ENCODE data around the gene CWC27.
A peak's percentile ranks its signal among the peaks of the same experiment; 100 is the strongest.

The CWC27 gene

GRCh38 chr5:64767959-64768357 lies 772 bp upstream of the CWC27 start:
- peak overlapping the region; percentile 99 for H3K4me3 Mint-ChIP-seq
- peaks cover 9% of the 10 kb centered on the region for H3K36me3 Mint-ChIP-seq (ENCODE audit: low read depth)
- no peaks in the 10 kb centered on the region for H3K9me3 Mint-ChIP-seq
- H3K4me1 Mint-ChIP-seq, result peaks cover 47% of the 10 kb centered on the region
- peak overlapping the region; percentile 96 for H3K27ac Mint-ChIP-seq
- DNase-seq, result peak; percentile 27
- H3K27me3 Mint-ChIP-seq, result no peaks in the 10 kb centered on the region
- no peak for ATAC-seq

GRCh38 chr5:64769855-64770254 lies 1.1 kb downstream of the CWC27 start:
- Mint-ChIP-seq H3K4me1 (peaks cover 49% of the 10 kb centered on the region), H3K27ac (peak overlapping the region; percentile 96)

GRCh38 chr5:64771736-64772135 lies 3.0 kb downstream of the CWC27 start:
- Mint-ChIP-seq H3K4me3 (no peak overlapping the region), H3K27me3 (no peaks in the 10 kb centered on the region), H3K36me3 (ENCODE audit: low read depth) (peaks cover 2% of the 10 kb centered on the region), H3K27ac (no peak overlapping the region), H3K9me3 (no peaks in the 10 kb centered on the region), H3K4me1 (peaks cover 35% of the 10 kb centered on the region)
- ATAC-seq, result no peak
- no peak for DNase-seq

More at GRCh38 chr5:64769855-64770254, 1.1 kb downstream of the CWC27 start:
- Mint-ChIP-seq H3K4me3 (peak overlapping the region; percentile 99), H3K27me3 (no peaks in the 10 kb centered on the region), H3K36me3 (ENCODE audit: low read depth) (peaks cover 4% of the 10 kb centered on the region), H3K9me3 (no peaks in the 10 kb centered on the region)
- DNase-seq, result no peak
- ATAC-seq, result no peak

GRCh38 chr5:64773533-64773932 lies 4.8 kb downstream of the CWC27 start:
- no peak overlapping the region for H3K27ac Mint-ChIP-seq
- H3K4me1 Mint-ChIP-seq, result peaks cover 28% of the 10 kb centered on the region
- ATAC-seq, result no peak
- H3K4me3 Mint-ChIP-seq, result no peak overlapping the region
- no peak for DNase-seq
- no peaks in the 10 kb centered on the region for H3K27me3 Mint-ChIP-seq
- no peaks in the 10 kb centered on the region for H3K9me3 Mint-ChIP-seq
- H3K36me3 Mint-ChIP-seq (ENCODE audit: low read depth), result peaks cover 5% of the 10 kb centered on the region

GRCh38 chr5:64775291-64775690 lies 6.6 kb downstream of the CWC27 start:
- no peaks in the 10 kb centered on the region for H3K9me3 Mint-ChIP-seq
- H3K36me3 Mint-ChIP-seq (ENCODE audit: low read depth), result peaks cover 11% of the 10 kb centered on the region
- no peak for ATAC-seq
- DNase-seq, result no peak
- peaks cover 20% of the 10 kb centered on the region for H3K4me1 Mint-ChIP-seq
- H3K4me3 Mint-ChIP-seq, result no peak overlapping the region
- no peak overlapping the region for H3K27ac Mint-ChIP-seq
- H3K27me3 Mint-ChIP-seq, result no peaks in the 10 kb centered on the region

GRCh38 chr5:64784451-64785025 lies 15.8 kb downstream of the CWC27 start:
- H3K4me3 Mint-ChIP-seq, result no peak overlapping the region
- no peak overlapping the region for H3K27ac Mint-ChIP-seq
- ATAC-seq (peak; percentile 78), DNase-seq (peak; percentile 71)
- no peaks in the 10 kb centered on the region for H3K9me3 Mint-ChIP-seq
- H3K27me3 Mint-ChIP-seq, result no peaks in the 10 kb centered on the region
- H3K4me1 Mint-ChIP-seq, result peaks cover 4% of the 10 kb centered on the region
- peaks cover 23% of the 10 kb centered on the region for H3K36me3 Mint-ChIP-seq (ENCODE audit: low read depth)

GRCh38 chr5:64786372-64786771 lies 17.6 kb downstream of the CWC27 start:
- H3K4me3 Mint-ChIP-seq, result no peak overlapping the region
- DNase-seq (no peak), ATAC-seq (no peak)
- peaks cover 25% of the 10 kb centered on the region for H3K36me3 Mint-ChIP-seq (ENCODE audit: low read depth)
- H3K27me3 Mint-ChIP-seq, result no peaks in the 10 kb centered on the region
- H3K9me3 Mint-ChIP-seq, result no peaks in the 10 kb centered on the region
- H3K27ac Mint-ChIP-seq, result no peak overlapping the region
- H3K4me1 Mint-ChIP-seq, result peaks cover 5% of the 10 kb centered on the region

GRCh38 chr5:64788156-64788555 lies 19.4 kb downstream of the CWC27 start:
- no peak for ATAC-seq
- Mint-ChIP-seq H3K36me3 (ENCODE audit: low read depth) (peaks cover 31% of the 10 kb centered on the region), H3K4me1 (peaks cover 5% of the 10 kb centered on the region), H3K4me3 (no peak overlapping the region), H3K9me3 (no peaks in the 10 kb centered on the region), H3K27me3 (no peaks in the 10 kb centered on the region), H3K27ac (no peak overlapping the region)
- DNase-seq, result no peak

GRCh38 chr5:64789457-64789856 lies 20.7 kb downstream of the CWC27 start:
- Mint-ChIP-seq H3K27ac (no peak overlapping the region), H3K36me3 (ENCODE audit: low read depth) (peaks cover 25% of the 10 kb centered on the region), H3K27me3 (no peaks in the 10 kb centered on the region), H3K4me1 (peaks cover 5% of the 10 kb centered on the region), H3K4me3 (no peak overlapping the region), H3K9me3 (no peaks in the 10 kb centered on the region)
- ATAC-seq, result no peak
- no peak for DNase-seq

- no peaks in the 10 kb centered on the region for H3K27me3 Mint-ChIP-seq
Measured at GRCh38 chr5:64790210-64790609, 21.5 kb downstream of the CWC27 start.

GRCh38 chr5:64792469-64792868 lies 23.7 kb downstream of the CWC27 start:
- H3K4me1 Mint-ChIP-seq, result peaks cover 5% of the 10 kb centered on the region
- no peak overlapping the region for H3K27ac Mint-ChIP-seq
- no peaks in the 10 kb centered on the region for H3K27me3 Mint-ChIP-seq
- no peaks in the 10 kb centered on the region for H3K9me3 Mint-ChIP-seq
- DNase-seq, result no peak
- ATAC-seq, result no peak
- H3K4me3 Mint-ChIP-seq, result no peak overlapping the region
- H3K36me3 Mint-ChIP-seq (ENCODE audit: low read depth), result peaks cover 17% of the 10 kb centered on the region

More at GRCh38 chr5:64790210-64790609, 21.5 kb downstream of the CWC27 start:
- DNase-seq (no peak), ATAC-seq (no peak)
- Mint-ChIP-seq H3K36me3 (ENCODE audit: low read depth) (peaks cover 24% of the 10 kb centered on the region), H3K9me3 (no peaks in the 10 kb centered on the region), H3K27ac (peak overlapping the region; percentile 40), H3K4me1 (peaks cover 5% of the 10 kb centered on the region), H3K4me3 (no peak overlapping the region)

GRCh38 chr5:64794053-64794770 lies 25.5 kb downstream of the CWC27 start:
- Mint-ChIP-seq H3K4me1 (peaks cover 5% of the 10 kb centered on the region), H3K27me3 (no peaks in the 10 kb centered on the region), H3K27ac (no peak overlapping the region), H3K4me3 (no peak overlapping the region), H3K9me3 (no peaks in the 10 kb centered on the region), H3K36me3 (ENCODE audit: low read depth) (peaks cover 14% of the 10 kb centered on the region)
- no peak for DNase-seq
- ATAC-seq, result no peak

GRCh38 chr5:64796301-64796700 lies 27.6 kb downstream of the CWC27 start:
- Mint-ChIP-seq H3K27ac (no peak overlapping the region), H3K36me3 (ENCODE audit: low read depth) (peaks cover 9% of the 10 kb centered on the region), H3K4me1 (no peaks in the 10 kb centered on the region), H3K9me3 (no peaks in the 10 kb centered on the region), H3K4me3 (no peak overlapping the region), H3K27me3 (no peaks in the 10 kb centered on the region)
- no peak for DNase-seq
- ATAC-seq, result no peak

- Mint-ChIP-seq H3K4me3 (no peak overlapping the region), H3K27ac (no peak overlapping the region), H3K36me3 (ENCODE audit: low read depth) (peaks cover 5% of the 10 kb centered on the region), H3K9me3 (no peaks in the 10 kb centered on the region), H3K27me3 (no peaks in the 10 kb centered on the region), H3K4me1 (no peaks in the 10 kb centered on the region)
- DNase-seq (no peak), ATAC-seq (no peak)
Measured at GRCh38 chr5:64800926-64801325, 32.2 kb downstream of the CWC27 start.

- no peak for ATAC-seq
- H3K27me3 Mint-ChIP-seq, result no peaks in the 10 kb centered on the region
- H3K4me3 Mint-ChIP-seq, result no peak overlapping the region
- no peak overlapping the region for H3K27ac Mint-ChIP-seq
- peaks cover 9% of the 10 kb centered on the region for H3K36me3 Mint-ChIP-seq (ENCODE audit: low read depth)
- no peaks in the 10 kb centered on the region for H3K4me1 Mint-ChIP-seq
- no peak for DNase-seq
- H3K9me3 Mint-ChIP-seq, result no peaks in the 10 kb centered on the region
Measured at GRCh38 chr5:64806537-64806936, 37.8 kb downstream of the CWC27 start.
